Measurements from ENCODE around the gene GNAT3. TPM values are rescaled to one million over a fixed set of nuclear protein-coding genes. Genes with fewer than 3 reads are reported as not detected.

The GNAT3 gene
- total RNA-seq, 1 donor: not detected

GRCh38 chr7:80459776-80460510, 51.9 kb downstream of the GNAT3 start:
- no peak overlapping the region for H3K4me3 ChIP-seq (ENCODE audit: low read length)
- no peaks in the 10 kb centered on the region for H3K4me1 ChIP-seq (ENCODE audit: insufficient read depth, low read length)
- no peaks in the 10 kb centered on the region for H3K9me3 ChIP-seq (ENCODE audit: low read depth, low read length)
- no peaks in the 10 kb centered on the region for H3K27me3 ChIP-seq (ENCODE audit: insufficient read depth, low read length)

GRCh38 chr7:80458822-80459725, 52.8 kb downstream of the GNAT3 start:
- H3K27me3 ChIP-seq (ENCODE audit: insufficient read depth, low read length): no peaks in the 10 kb centered on the region
- H3K4me3 ChIP-seq (ENCODE audit: low read length): no peak overlapping the region
- H3K4me1 ChIP-seq (ENCODE audit: insufficient read depth, low read length): no peaks in the 10 kb centered on the region
- H3K9me3 ChIP-seq (ENCODE audit: low read depth, low read length): no peaks in the 10 kb centered on the region

DNA sequence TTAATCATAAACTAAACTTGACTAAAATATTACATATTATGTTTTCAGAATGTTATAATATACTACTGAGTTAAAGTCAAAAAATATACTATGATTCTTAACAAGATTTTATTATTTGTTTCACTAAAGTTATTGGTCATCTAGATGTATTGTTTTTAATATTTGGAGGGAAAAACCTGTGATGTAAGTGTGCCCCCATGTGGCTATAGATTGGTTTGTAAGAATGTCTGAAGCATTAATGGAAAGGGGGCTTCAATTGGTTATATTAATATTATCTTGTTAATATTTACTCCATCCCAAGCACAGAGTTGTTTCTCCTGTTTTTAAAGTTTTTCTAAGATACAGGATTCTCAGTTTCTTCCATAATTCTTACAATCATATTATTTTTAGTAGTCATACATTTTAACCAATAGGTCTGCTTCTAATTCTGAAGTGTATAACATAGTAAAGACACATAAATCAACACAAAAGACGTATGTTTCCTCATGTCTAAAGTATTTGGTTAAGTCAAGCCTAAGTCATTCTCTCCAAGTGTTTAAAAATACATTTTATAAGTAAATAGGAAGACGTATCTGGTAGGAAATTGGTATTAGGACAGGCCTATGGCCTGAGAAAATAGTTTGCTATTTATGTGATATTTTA, 58.0 kb downstream of the GNAT3 start:
- Histone ChIP-seq H3K4me1 (ENCODE audit: insufficient read depth, low read length) (peaks cover 18% of the 10 kb centered on the region), H3K4me3 (ENCODE audit: low read length) (no peak overlapping the region), H3K9me3 (ENCODE audit: low read depth, low read length) (no peaks in the 10 kb centered on the region), H3K27me3 (ENCODE audit: insufficient read depth, low read length) (no peaks in the 10 kb centered on the region)

DNA sequence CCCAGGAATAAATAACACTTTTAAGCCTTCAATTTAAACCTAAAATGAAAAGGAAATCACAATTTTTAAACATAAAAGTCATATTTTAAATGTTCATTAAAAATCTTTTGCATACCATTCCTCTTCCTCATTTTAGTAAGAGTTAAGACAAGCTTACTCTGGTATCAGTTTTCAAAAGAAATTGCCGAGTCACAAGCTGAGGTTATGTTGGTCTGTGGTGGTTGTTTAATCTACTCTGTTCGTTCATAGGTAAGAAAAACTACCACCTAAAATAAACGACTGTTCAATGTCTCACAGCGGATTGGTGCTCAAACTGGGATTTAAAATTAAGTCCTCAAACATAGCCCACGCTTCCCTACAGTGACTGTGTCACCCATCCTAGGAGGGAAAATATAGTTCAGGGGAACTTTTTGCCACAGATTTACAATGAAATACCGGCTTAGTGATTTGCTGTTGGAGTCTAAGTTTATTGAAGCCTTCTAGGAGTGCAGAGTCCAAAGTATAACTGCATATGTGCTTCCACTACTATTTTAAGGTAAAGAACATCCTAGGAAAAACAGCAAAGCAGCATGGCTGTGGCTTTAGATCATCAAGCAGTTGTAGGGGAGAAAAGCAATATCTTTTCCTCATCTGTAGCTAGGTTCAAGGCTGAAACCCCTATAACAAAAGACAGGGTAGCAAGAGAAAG, 61.1 kb downstream of the GNAT3 start:
- Histone ChIP-seq H3K9me3 (ENCODE audit: low read depth, low read length) (no peaks in the 10 kb centered on the region), H3K27me3 (ENCODE audit: insufficient read depth, low read length) (no peaks in the 10 kb centered on the region), H3K4me1 (ENCODE audit: insufficient read depth, low read length) (peaks cover 22% of the 10 kb centered on the region), H3K4me3 (ENCODE audit: low read length) (no peak overlapping the region)

DNA sequence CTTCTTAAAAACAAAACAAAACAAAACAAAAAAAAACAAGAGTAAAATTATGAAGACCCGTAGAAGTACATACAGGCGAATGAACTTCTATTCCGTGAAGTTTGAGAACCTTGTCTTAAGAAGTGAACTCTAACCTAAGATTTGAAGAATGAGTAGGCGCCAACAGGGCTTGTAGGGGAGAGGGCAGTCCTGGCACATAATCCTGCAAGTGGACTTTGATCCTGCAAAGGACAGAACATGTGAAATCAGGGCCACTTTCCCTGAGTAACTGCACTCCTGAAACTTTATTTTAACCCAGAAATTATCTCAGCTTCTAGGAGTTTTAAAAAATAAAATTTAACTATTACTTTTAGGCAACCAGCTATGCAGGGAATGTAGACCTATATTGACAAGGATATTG, 62.0 kb downstream of the GNAT3 start:
- H3K9me3 ChIP-seq (ENCODE audit: low read depth, low read length): no peaks in the 10 kb centered on the region
- H3K27me3 ChIP-seq (ENCODE audit: insufficient read depth, low read length): no peaks in the 10 kb centered on the region
- H3K4me1 ChIP-seq (ENCODE audit: insufficient read depth, low read length): peaks cover 22% of the 10 kb centered on the region
- H3K4me3 ChIP-seq (ENCODE audit: low read length): no peak overlapping the region

DNA sequence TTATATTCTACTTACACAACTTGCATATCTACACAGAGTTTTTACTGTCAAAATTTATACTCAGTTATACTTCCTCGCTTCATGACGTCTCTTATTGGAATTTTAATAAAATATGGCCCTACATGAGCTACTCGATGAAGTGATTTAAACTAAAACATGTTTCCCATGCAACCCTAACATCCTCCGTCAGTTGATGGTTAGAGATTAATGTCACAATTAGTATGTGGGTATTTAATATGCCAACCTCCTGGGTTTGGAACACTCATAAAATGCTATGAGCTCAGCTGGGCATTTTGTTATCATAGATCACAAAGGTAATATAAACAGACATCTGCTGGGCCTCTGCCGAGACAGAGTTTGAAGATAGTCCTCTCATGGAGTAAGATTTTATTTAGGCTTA, 66.5 kb downstream of the GNAT3 start:
- Histone ChIP-seq H3K4me1 (ENCODE audit: insufficient read depth, low read length) (peaks cover 43% of the 10 kb centered on the region), H3K4me3 (ENCODE audit: low read length) (no peak overlapping the region), H3K9me3 (ENCODE audit: low read depth, low read length) (no peaks in the 10 kb centered on the region), H3K27me3 (ENCODE audit: insufficient read depth, low read length) (no peaks in the 10 kb centered on the region)

- H3K27me3 ChIP-seq (ENCODE audit: insufficient read depth, low read length): no peaks in the 10 kb centered on the region
- peaks cover 45% of the 10 kb centered on the region for H3K4me1 ChIP-seq (ENCODE audit: insufficient read depth, low read length)
- H3K4me3 ChIP-seq (ENCODE audit: low read length): no peak overlapping the region
- H3K9me3 ChIP-seq (ENCODE audit: low read depth, low read length): no peaks in the 10 kb centered on the region
Measured at GRCh38 chr7:80444811-80445210, 67.1 kb downstream of the GNAT3 start.

- Histone ChIP-seq H3K9me3 (ENCODE audit: low read depth, low read length) (no peaks in the 10 kb centered on the region), H3K4me3 (ENCODE audit: low read length) (no peak overlapping the region), H3K4me1 (ENCODE audit: insufficient read depth, low read length) (peaks cover 47% of the 10 kb centered on the region), H3K27me3 (ENCODE audit: insufficient read depth, low read length) (no peaks in the 10 kb centered on the region)
Measured at GRCh38 chr7:80443325-80443724, 68.5 kb downstream of the GNAT3 start.

- H3K9me3 ChIP-seq (ENCODE audit: low read depth, low read length): no peaks in the 10 kb centered on the region
- no peak overlapping the region for H3K4me3 ChIP-seq (ENCODE audit: low read length)
- H3K27me3 ChIP-seq (ENCODE audit: insufficient read depth, low read length): no peaks in the 10 kb centered on the region
- H3K4me1 ChIP-seq (ENCODE audit: insufficient read depth, low read length): peaks cover 43% of the 10 kb centered on the region
Measured at GRCh38 chr7:80440883-80441282, 71.0 kb downstream of the GNAT3 start.

GRCh38 chr7:80439894-80440821, 71.7 kb downstream of the GNAT3 start:
- Histone ChIP-seq H3K4me1 (ENCODE audit: insufficient read depth, low read length) (peaks cover 43% of the 10 kb centered on the region), H3K4me3 (ENCODE audit: low read length) (no peak overlapping the region), H3K9me3 (ENCODE audit: low read depth, low read length) (no peaks in the 10 kb centered on the region), H3K27me3 (ENCODE audit: insufficient read depth, low read length) (no peaks in the 10 kb centered on the region)

GRCh38 chr7:80435521-80435920, 76.3 kb downstream of the GNAT3 start:
- Histone ChIP-seq H3K4me3 (ENCODE audit: low read length) (no peak overlapping the region), H3K9me3 (ENCODE audit: low read depth, low read length) (no peaks in the 10 kb centered on the region), H3K4me1 (ENCODE audit: insufficient read depth, low read length) (peaks cover 13% of the 10 kb centered on the region), H3K27me3 (ENCODE audit: insufficient read depth, low read length) (no peaks in the 10 kb centered on the region)

DNA sequence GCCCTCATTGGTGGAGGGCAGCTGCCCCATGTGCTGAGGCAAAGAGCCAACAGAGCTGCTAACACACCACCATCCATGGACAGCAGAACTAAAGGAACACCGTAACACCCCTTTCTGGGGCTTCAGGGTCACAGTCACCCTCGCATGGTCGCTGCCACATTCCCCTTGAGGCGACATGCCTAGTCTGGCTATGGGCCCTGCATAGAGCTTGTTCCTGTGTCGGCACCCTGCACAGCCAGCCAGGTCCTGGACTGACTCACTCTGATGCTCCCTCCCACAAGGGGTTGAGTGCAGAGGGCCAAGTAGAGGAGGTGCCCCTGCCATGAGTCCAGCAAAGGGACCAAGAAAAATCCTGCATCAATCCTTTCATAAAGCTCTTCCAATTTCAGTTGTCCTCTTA, 77.8 kb downstream of the GNAT3 start:
- H3K27me3 ChIP-seq (ENCODE audit: insufficient read depth, low read length): no peaks in the 10 kb centered on the region
- no peak overlapping the region for H3K4me3 ChIP-seq (ENCODE audit: low read length)

GRCh38 chr7:80432166-80432565, 79.7 kb downstream of the GNAT3 start:
- Histone ChIP-seq H3K9me3 (ENCODE audit: low read depth, low read length) (no peaks in the 10 kb centered on the region), H3K27me3 (ENCODE audit: insufficient read depth, low read length) (no peaks in the 10 kb centered on the region), H3K4me3 (ENCODE audit: low read length) (no peak overlapping the region), H3K4me1 (ENCODE audit: insufficient read depth, low read length) (peaks cover 3% of the 10 kb centered on the region)

More for the DNA sequence above, 77.8 kb downstream of the GNAT3 start:
- Histone ChIP-seq H3K4me1 (ENCODE audit: insufficient read depth, low read length) (peaks cover 3% of the 10 kb centered on the region), H3K9me3 (ENCODE audit: low read depth, low read length) (no peaks in the 10 kb centered on the region)

DNA sequence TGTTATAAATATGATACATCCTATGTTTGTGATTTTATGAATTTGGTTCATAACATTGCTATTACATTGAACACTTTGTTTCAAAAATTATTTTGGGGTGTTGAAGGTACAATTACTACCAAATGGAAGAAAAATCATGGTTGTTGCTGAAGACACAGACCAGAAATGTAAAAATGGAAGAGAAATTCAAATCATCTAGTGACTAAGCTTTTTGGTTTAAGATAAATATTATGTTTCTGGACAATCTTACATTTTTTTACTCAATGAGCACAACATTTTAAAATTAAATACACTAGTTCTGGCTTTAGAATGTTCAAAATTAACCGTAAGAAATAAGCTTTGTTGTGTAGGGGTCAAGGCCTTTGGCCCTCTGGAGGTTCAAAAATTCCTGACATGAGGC, 82.7 kb downstream of the GNAT3 start:
- Histone ChIP-seq H3K27me3 (ENCODE audit: insufficient read depth, low read length) (no peaks in the 10 kb centered on the region), H3K9me3 (ENCODE audit: low read depth, low read length) (no peaks in the 10 kb centered on the region), H3K4me1 (ENCODE audit: insufficient read depth, low read length) (peaks cover 3% of the 10 kb centered on the region), H3K4me3 (ENCODE audit: low read length) (no peak overlapping the region)

All from mononuclear cell (primary cell).